Iris pigment epithelial cell (primary cell): ENCODE data around the gene MAPK7.
A peak's percentile ranks its signal among the peaks of the same experiment; 100 is the strongest.

Experiments used
- DNase-seq: peaks from one replicate; pipeline ENCODE4 v3.0.0-alpha.2; 2011; ENCODE audit warnings: low read depth

Gene MAPK7

DNA sequence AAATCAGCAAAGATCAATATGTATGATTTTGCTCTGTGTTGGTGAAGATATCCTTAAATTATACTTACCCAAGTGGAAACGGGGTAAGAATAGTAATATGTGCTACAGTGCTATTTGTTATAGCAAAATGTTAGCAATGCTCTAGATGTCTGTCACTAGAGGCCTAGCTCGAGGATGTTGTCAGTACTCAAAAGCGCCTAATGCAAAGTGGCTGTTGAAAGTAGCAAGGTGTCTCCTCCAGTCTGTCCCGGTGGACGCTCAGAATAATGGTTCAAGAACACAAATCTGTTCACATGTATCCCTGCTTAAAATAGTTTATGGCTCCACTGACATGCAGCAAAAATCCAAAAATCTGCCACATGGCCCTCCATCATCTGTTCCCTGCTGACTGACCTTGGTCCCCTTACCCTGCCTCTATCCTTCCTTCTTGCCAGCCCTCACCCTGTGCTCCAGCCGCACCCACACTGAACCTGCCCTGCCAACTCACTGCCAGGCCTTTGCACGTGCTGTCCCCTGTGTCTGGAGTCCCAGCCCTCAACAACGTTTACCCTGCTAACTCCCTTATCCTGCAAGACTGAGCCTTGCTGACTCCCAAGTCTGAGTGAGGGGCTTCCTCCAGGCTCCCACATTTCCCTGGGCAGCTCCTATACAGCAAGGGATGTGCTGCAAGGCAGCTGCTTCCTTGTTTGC is 23.2 kb downstream of the MAPK7 start:
- no peak for DNase-seq

DNA sequence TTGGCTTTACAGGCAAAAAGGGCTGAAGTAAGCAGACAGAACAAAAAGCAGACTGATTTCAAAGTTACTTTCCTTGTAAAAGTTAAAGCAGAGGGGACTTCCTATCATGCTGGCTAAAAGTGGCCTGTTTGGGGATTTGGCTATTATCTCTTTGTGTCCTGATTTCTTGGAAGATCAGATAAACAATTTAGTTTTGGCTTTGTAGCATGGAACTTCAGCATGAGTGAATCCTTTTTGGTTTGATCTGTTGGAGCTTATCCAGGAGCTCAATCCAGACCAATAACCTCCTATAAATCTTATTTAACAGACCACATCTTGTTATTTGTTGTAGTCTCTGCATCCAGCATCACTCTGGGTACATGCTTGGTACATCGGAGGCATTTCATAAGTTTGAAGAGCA is 23.9 kb downstream of the MAPK7 start:
- DNase-seq, result no peak

DNA sequence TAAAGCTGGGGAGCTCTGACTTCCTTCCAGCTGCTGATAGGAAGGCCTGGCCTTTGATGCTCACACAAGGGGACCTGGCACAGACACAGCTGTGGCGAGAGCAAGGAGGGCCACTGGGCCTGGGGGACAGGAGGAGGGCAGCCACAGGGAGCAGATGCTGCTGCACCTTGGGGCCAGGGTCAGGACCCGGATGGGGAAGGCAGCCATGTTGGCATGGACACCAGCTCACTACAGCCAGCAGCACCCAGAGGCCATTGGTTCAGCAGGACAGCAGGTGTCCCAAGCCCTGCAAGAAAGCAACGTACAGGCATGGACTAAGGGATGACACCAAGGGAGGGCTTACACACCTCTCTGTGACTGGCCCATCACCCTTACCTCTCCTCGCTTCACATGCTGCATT is 24.7 kb downstream of the MAPK7 start:
- DNase-seq, result no peak

DNA sequence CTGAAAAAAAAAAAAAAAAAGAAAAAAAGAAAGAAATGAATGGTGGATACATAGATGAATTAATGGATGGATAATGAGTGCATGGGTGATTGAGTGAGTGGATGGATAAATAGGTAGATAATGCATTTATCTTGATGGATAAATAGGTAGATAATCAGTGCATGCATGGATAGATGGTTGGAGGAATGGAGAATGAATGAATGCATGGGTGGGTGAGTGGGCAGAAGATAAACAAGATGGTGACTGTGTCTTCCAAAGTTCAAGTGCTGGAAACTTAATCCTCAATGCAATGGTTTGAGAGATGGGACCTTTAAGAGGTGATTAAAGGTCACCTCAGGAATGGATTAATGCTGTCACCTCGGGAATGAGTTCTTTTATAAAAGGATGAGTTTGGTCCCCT is 26.0 kb downstream of the MAPK7 start:
- no peak for DNase-seq

DNA sequence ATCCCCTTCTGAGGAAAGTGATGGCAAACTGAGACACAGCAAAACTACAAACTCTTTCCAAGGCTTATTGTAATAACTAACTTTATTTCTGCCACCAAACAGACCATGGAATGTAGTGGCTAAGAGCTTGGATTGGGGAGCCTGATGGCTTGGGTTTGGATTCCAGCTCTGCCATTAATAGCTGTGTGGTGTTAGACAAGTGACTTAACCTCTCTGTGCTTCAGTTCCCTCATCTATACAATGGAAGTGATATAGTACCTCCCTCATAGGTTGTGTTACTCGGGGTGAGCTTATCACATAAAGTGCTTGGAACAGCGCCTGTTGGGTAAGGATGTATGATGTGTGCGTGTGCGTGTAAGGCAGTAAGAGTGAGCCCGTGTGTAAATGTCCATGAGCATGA is 26.8 kb downstream of the MAPK7 start:
- DNase-seq, result no peak

DNA sequence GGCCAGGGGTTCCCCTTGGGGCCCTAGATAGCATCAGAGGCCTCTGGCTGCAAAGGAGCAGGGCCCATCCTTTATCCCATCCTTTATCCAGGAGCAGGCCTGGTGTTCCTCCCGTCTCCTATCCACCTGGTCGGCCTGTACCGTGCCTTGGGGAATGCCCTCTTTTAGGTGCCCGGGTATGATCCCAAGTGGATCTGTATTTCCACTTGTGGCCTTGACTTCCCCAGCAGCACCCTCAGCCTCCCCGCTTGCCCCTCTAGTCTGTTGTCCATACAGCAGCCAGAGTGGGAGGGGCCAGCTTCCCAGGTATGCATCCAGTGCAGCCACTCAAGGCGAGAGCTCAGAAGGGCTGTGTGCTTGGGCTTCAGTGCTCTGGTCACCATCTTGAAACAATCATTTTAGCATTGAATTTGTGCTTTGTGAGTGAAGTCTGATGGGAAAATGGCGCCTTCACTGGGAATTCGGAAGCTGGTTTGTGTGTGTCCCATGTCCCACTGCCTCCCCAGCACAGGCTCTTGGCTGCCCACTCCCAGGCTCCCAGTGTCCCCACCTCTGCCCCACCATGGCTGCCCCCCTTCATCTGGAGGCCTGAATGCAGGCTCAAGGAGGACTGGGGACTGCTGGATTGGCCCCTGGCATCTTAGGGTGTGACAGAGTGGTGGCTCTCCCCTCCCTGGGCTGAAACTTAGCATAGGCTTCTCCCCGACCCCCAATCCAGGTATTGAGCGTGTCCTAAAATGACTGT is 29.5 kb downstream of the MAPK7 start:
- DNase-seq, result no peak

DNA sequence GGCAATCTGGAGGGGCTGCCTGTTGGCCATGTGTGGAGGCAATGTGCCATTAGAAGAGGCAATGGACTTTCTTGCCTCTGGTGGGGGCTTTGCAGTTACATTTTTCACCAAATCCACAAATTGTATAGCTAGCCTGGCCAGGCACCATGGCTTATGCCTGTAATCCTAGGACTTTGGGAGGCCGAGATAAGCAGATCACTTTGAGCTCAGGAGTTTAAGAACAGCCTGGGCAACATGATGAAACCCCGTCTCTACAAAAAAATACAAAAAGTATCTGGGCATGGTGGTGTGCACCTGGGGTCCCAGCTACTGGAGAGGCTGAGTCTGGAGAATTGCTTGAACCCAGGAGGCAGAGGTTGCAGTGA is 30.0 kb downstream of the MAPK7 start:
- DNase-seq, result no peak

DNA sequence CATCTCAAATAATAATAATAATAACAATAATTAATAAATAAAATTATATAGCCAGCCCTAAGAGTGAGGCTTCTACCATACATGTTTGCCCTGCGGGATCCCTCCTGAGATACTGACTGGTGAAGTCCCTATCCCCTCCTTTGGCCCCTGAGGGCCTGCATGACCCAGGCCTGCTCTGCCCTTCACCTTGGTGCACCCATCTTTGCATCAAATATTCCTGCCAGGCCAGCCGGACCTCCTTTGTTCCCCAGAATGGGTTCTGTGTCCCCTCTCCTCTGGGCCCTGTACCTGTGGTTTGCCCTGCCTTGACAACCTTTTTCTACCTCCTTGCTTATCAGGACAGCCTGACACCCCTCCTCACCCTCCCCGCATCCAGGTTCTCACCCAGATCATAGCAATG is 30.8 kb downstream of the MAPK7 start:
- DNase-seq, result no peak

DNA sequence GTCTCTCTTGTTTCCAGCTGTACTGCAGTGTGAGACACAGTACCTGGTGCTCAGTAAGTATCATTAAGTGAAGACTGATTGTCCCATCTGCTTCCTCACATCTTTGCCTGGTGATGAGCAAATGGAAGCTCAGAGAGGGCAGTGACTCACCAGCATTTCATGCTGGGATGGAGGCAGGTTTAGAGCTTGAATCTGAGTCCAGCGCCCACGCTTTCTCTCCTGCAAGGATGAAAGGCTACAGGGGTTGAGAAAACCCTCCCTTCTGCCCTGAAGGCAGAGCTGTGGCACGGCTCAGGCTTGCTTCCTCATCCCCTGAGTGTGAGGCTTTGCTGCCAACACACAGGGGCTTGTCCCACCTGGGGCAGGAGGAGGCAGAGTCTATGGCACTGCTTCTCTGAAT is 31.2 kb downstream of the MAPK7 start:
- DNase-seq, result peak; percentile 82

DNA sequence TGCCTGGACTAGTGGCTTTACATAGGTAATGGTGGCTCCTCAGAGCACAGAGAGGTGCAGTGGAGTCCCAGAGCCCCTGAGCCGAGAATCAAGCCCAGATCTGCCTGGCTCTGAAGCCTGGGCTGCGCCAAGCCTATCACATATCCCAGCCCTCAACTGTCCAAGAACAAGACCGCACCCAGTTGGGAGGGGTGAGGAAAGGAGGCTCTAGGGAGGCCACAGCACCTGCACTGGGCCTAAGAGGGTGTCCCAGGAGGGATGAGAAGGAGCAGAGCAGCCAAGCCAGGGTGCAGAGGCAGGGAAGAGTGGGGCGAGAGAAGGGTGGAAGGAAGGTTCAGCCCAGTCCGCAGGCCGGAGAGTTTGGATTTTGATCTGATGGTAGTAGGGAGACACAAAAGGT is 31.8 kb downstream of the MAPK7 start:
- no peak for DNase-seq

DNA sequence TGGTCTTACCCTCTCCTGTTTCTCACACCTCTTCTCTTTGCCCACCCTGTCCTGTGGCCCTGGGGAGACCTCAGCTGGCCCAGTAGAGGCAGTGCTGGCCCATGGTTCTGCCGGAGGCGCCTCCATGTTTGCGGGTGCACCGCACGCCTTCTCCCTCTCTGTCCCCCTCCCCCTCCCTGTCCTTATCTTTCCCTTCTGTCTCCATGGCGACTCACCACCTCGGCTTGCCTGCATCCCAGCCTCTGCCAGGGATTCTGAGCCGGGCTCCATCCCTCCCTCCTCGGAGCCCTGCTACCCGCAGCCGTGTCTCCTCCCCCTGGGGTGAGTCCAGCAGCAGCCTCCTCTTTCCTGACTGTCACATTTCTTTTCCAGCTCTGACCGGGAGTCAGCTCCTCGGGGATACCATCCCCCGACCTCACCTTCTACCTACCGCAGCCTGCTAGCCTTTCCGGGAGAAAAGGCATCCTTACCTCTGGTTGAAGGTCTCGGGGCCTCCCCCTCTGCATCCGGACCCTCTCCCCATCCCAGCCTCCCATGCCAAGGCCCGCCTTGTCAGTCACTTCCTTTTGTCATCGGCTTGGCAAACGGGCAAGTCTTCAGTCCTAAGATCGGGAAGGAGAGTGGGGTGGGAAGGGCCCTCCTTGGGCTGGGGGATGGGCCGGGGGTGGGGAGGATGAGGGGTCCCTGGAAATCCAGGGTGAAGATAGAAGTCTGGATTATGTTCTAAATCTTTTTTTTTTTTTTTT is 32.8 kb downstream of the MAPK7 start, which contains the start of gene RNF112:
RNF112 (plus strand) TSS at position 358 of the 746 bp plus-strand sequence; CDS start at position 535, 177 bp downstream.
- no peak for DNase-seq

DNA sequence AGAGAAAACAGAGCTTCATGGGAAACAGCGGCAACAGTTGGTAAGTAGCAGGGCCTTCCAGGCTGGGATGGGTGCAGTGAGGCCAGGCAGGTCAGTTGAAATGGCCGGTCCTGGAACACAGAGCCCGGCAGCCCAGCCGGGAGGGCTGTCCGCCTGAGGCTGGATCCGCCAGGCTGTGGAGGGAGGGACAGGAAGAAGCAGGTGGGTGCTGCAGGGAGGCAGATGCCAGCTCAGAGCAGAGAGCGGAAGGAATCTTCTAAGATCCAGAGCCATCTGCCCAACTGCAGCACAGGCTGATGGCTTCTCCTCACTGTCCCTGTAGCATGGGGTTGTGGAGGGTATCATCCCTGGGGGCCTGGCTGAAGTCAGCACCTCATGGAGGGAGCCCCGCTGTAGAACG is 33.3 kb downstream of the MAPK7 start:
- no peak for DNase-seq

DNA sequence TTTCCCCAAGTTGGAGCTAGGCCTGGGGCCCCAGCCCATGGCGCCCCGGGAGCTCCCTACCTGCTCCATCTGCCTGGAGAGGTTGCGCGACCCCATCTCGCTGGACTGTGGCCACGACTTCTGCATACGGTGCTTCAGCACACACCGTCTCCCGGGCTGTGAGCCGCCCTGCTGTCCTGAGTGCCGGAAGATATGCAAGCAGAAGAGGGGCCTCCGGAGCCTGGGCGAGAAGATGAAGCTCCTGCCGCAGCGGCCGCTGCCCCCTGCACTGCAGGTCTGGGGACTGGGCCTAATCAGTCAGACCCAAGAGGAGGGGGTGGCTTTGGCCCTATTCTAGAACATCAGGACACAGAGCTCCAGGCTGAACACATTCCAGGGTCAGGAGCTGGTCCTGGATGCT is 34.2 kb downstream of the MAPK7 start:
- DNase-seq, result no peak

DNA sequence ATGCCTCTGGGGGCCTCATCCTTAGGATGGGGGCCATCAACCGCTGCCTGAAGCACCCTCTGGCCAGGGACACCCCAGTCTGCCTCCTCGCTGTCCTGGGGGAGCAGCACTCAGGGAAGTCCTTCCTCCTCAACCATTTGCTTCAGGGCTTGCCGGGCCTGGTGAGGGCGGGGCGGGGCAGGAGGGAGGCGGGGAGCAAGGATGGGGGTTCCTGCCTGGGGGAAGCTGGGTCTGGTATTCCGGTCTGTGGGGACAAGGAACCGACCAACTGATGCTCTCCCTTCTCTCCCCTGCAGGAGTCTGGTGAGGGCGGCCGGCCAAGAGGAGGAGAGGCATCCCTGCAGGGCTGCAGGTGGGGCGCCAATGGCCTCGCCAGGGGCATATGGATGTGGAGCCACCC is 34.7 kb downstream of the MAPK7 start:
- DNase-seq, result no peak

DNA sequence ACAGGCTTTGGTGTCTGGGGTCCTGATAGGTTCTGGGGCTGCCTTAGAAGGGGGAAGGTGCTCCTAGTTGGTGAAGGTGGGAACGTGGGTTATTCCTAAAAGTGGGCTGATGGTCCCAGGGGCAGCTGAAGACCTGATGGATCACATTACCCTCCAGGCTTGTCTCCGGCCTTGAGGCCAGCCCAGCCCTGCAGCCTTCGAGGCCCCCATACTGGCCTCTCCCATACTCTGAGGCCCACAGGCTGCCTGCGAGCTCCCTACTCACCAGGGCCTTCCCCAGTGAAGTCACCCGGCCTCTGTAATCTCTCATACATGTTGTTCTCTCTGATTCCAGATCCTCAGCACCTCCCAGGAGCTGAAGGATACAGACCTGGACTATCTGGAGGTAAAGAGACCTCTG is 35.5 kb downstream of the MAPK7 start:
- no peak for DNase-seq

DNA sequence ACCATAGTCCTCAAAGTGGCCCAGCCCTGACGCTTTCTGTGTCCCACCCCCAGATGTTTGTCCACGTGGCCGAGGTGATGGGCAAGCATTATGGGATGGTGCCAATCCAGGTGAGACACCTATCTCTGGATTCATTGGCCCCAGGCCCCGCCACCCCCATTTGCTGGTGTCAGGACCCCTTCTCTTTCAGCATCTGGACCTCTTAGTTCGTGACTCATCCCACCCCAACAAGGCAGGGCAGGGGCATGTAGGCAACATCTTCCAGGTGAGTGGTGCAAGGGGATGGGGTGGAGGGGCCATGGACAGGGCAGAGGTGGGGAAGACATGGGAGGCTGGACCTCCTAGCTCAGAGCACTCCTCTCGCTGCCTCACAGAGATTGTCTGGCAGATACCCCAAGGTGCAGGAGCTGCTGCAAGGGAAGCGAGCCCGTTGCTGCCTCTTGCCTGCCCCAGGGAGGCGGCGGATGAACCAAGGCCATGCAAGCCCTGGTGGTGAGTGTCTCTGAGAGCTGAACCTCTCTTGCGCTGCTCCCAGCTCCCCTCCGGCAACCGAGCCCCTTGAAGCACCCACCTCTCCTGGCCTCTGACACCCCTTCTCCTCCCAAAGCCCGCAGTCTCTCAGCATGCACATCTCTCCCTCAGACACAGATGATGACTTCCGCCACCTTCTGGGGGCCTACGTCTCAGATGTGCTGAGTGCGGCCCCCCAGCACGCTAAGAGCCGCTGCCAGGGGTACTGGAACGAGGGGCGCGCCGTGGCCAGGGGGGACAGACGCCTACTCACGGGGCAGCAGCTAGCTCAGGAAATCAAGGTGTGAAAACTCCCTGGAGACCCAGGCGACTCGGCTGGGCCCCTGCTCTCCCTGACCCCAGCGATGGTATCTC is 36.3 kb downstream of the MAPK7 start:
- no peak for DNase-seq

DNA sequence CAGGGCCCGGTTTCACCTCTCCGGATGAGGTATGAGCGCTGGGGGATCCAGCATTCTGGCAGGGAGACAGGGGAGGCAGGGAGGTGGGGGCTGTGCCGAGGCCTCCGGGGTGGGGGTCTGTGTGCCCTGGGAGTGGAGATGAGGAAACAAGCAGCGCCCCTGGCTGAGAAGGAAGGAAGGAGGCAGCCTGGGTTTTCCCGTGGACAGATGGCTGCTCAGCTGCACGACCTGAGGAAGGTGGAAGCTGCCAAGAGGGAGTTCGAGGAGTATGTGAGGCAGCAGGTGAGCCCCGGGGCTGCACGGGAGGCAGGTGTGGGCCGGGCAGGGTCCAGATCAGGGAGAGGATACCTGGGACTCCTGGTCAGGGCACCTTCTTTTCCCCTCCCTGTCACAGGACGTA is 37.0 kb downstream of the MAPK7 start:
- DNase-seq, result no peak

DNA sequence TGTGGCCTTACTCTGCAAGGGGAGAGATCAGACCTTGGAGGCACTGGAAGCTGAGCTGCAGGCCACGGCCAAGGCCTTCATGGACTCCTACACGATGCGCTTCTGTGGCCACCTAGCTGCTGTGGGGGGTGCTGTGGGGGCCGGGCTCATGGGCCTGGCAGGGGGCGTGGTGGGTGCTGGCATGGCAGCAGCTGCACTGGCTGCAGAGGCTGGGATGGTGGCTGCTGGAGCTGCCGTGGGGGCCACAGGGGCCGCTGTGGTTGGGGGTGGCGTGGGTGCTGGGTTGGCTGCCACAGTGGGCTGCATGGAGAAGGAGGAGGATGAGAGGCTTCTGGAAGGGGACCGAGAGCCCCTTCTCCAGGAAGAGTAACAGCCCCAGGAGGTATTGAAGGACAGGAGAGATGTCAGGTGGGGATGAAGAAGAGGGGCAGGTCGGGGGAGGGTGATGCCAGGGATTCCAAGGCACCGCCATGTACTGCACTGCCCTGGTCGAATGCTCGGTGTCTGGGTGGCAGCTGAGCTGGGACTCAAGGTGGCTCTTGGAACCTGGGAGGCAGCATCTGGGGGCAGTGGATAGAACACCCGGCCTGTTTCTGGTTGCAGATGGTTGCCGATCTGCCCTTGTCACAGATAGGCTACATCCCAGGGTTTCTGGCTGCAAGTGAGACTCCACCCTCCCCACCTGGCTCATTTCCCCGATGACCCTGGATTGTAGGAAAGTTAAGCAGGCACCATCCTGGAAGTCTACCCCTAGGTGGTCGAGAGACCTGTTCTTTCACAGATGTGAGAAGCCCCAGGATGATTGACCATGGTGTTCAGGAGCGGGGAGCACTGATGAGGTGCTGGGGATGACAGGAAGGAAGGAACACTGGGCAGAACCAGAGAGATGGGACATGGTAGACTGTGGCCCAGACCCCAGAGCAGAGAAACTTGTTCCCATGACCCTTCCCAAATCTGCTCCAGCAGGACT is 37.8 kb downstream of the MAPK7 start:
- no peak for DNase-seq

DNA sequence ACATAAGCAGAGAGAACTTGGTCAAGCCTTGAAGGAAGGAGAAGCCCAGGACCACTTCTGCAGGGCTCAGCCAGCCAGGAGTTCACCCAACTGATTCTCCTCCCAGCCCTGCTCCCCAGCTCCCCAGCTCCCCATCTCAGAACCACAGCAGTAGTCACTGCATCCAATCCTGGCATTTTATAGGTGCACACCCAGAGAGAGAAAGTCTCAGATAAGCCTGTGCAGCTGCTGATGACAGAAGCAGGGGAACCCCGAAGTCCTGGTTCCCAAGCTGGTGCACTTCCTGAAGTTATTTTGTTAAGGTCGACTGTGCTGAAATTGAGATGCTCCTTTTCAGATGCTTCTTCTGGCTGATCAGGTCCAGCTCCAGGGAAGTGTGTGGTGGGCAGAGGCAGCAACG is 39.3 kb downstream of the MAPK7 start:
- peak; percentile 38 for DNase-seq

DNA sequence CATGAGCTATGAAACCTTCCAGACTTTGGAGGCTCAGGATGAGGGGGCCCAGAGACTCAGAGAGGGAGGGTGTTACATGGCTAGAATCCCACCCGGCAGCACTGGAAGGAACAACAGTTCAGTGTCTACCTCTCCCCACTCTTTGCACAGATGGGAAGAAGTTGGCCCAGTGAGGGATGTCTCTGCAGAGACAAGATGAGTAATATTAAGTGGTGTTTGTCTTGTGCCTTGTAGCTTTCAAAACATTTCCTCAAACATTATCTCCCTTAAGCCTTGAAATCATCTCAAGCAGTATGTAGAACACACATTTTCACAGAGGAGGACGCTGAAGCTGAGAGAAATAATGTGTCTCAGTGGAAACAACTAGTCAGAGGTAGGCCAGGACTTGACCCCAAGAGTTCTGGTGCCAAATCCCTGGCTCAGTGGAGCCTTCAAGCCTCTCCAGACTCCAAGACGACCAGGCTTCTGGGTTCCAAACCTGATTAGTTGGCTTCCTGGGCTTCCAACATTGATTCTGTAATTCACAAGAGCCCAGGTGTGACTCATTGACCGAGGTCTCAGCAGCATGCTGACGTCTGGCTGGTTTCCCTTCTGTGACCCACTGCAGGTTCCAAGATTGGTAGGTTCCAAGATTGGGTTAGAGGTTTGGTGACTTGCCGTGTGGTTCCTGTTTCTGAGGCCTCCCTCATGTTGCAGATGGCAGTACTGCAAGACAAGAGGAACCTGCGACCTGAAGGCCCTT is 40.1 kb downstream of the MAPK7 start:
- DNase-seq, result peak; percentile 82
